Measurements from ENCODE around the gene HIVEP3.

Gene HIVEP3

GRCh38 chr1:41503538-41504113 is 415.1 kb downstream of the HIVEP3 start:
- Histone ChIP-seq H3K9ac (ENCODE audit: low read depth, low read length, poor library complexity, severe bottlenecking) (no peak overlapping the region), H3K9me3 (ENCODE audit: insufficient read depth, low read depth, low read length) (no peaks in the 10 kb centered on the region), H2AFZ (ENCODE audit: low read length) (no peak overlapping the region), H3K4me3 (ENCODE audit: low read length, poor library complexity, severe bottlenecking) (no peak overlapping the region), H3K36me3 (ENCODE audit: insufficient read depth, low read length) (no peaks in the 10 kb centered on the region), H3K79me2 (ENCODE audit: insufficient read depth, low read length) (no peaks in the 10 kb centered on the region), H3K4me1 (ENCODE audit: insufficient read depth, low read length, poor library complexity, severe bottlenecking) (no peaks in the 10 kb centered on the region), H3K9me2 (replicated peaks; ENCODE audit: low read depth, low read length) (no peaks in the 10 kb centered on the region), H3K4me2 (ENCODE audit: low read depth, low read length, poor library complexity, severe bottlenecking) (no peak overlapping the region), H3F3A (ENCODE audit: low read depth) (no peaks in the 10 kb centered on the region), H4K20me1 (ENCODE audit: insufficient read depth, low read length, poor library complexity, severe bottlenecking) (no peaks in the 10 kb centered on the region), H3K27me3 (ENCODE audit: insufficient read depth, low read length, poor library complexity, severe bottlenecking) (no peaks in the 10 kb centered on the region)
- TF ChIP-seq CTCF (conservative IDR thresholded peaks at IDR 0.05; ENCODE audit: low read length) = no peak; the same call in 1 of the 2 replicates
- no peak for TF ChIP-seq EZH2phosphoT487 (IDR thresholded peaks at IDR 0.05; ENCODE audit: borderline replicate concordance)

- H4K20me1 ChIP-seq (ENCODE audit: insufficient read depth, low read length, poor library complexity, severe bottlenecking) = no peaks in the 10 kb centered on the region
- no peaks in the 10 kb centered on the region for H3F3A ChIP-seq (ENCODE audit: low read depth)
- no peaks in the 10 kb centered on the region for H3K9me2 ChIP-seq (replicated peaks; ENCODE audit: low read depth, low read length)
- H3K4me2 ChIP-seq (ENCODE audit: low read depth, low read length, poor library complexity, severe bottlenecking) = no peak overlapping the region
- no peaks in the 10 kb centered on the region for H3K4me1 ChIP-seq (ENCODE audit: insufficient read depth, low read length, poor library complexity, severe bottlenecking)
- H3K4me3 ChIP-seq (ENCODE audit: low read length, poor library complexity, severe bottlenecking) = no peak overlapping the region
- H3K27me3 ChIP-seq (ENCODE audit: insufficient read depth, low read length, poor library complexity, severe bottlenecking) = no peaks in the 10 kb centered on the region
- no peaks in the 10 kb centered on the region for H3K36me3 ChIP-seq (ENCODE audit: insufficient read depth, low read length)
- no peaks in the 10 kb centered on the region for H3K9me3 ChIP-seq (ENCODE audit: insufficient read depth, low read depth, low read length)
- no peak overlapping the region for H3K9ac ChIP-seq (ENCODE audit: low read depth, low read length, poor library complexity, severe bottlenecking)
- H2AFZ ChIP-seq (ENCODE audit: low read length) = no peak overlapping the region
- H3K79me2 ChIP-seq (ENCODE audit: insufficient read depth, low read length) = no peaks in the 10 kb centered on the region
- TF ChIP-seq CTCF (conservative IDR thresholded peaks at IDR 0.05; ENCODE audit: low read length) (no peak), EZH2phosphoT487 (IDR thresholded peaks at IDR 0.05; ENCODE audit: borderline replicate concordance) (no peak)
Measured at GRCh38 chr1:41502912-41503311, 415.8 kb downstream of the HIVEP3 start.

GRCh38 chr1:41501581-41501980 is 417.1 kb downstream of the HIVEP3 start:
- Histone ChIP-seq H3K9me3 (ENCODE audit: insufficient read depth, low read depth, low read length) (no peaks in the 10 kb centered on the region), H3K9ac (ENCODE audit: low read depth, low read length, poor library complexity, severe bottlenecking) (no peak overlapping the region), H3K4me3 (ENCODE audit: low read length, poor library complexity, severe bottlenecking) (no peak overlapping the region), H3F3A (ENCODE audit: low read depth) (no peaks in the 10 kb centered on the region), H3K4me1 (ENCODE audit: insufficient read depth, low read length, poor library complexity, severe bottlenecking) (no peaks in the 10 kb centered on the region), H3K27me3 (ENCODE audit: insufficient read depth, low read length, poor library complexity, severe bottlenecking) (no peaks in the 10 kb centered on the region), H4K20me1 (ENCODE audit: insufficient read depth, low read length, poor library complexity, severe bottlenecking) (no peaks in the 10 kb centered on the region), H2AFZ (ENCODE audit: low read length) (no peak overlapping the region), H3K36me3 (ENCODE audit: insufficient read depth, low read length) (no peaks in the 10 kb centered on the region), H3K9me2 (replicated peaks; ENCODE audit: low read depth, low read length) (no peaks in the 10 kb centered on the region), H3K4me2 (ENCODE audit: low read depth, low read length, poor library complexity, severe bottlenecking) (no peak overlapping the region), H3K79me2 (ENCODE audit: insufficient read depth, low read length) (no peaks in the 10 kb centered on the region)
- TF ChIP-seq EZH2phosphoT487 (IDR thresholded peaks at IDR 0.05; ENCODE audit: borderline replicate concordance) = no peak
- no peak for TF ChIP-seq CTCF (conservative IDR thresholded peaks at IDR 0.05; ENCODE audit: low read length)

All from Loucy (cell line).